Tibial nerve (tissue), 3 donors: ENCODE data around the gene RAET1L.
A peak's percentile ranks its signal among the peaks of the same experiment; 100 is the strongest.

Source experiments
- CTCF ChIP-seq, 5 experiments: fragments of 200-600 bp in 3 of 5; fragments of 450-650 bp in 2 of 5; sonication (generic) in 3 of 5; IDR thresholded peaks; one replicate each; pipeline ENCODE4 v1.5.1; 2016 to 2019; ENCODE audit warnings: antibody characterized with exemption in 5 of 5, mild to moderate bottlenecking in 3 of 5, moderate library complexity in 2 of 5
- POLR2A ChIP-seq, 2 donors: fragments of 450-650 bp; IDR thresholded peaks; one replicate each; pipeline ENCODE4 v1.6.1; 2017; ENCODE audit warnings: antibody characterized with exemption in 2 of 2, mild to moderate bottlenecking in 2 of 2, moderate library complexity in 2 of 2

DNA sequence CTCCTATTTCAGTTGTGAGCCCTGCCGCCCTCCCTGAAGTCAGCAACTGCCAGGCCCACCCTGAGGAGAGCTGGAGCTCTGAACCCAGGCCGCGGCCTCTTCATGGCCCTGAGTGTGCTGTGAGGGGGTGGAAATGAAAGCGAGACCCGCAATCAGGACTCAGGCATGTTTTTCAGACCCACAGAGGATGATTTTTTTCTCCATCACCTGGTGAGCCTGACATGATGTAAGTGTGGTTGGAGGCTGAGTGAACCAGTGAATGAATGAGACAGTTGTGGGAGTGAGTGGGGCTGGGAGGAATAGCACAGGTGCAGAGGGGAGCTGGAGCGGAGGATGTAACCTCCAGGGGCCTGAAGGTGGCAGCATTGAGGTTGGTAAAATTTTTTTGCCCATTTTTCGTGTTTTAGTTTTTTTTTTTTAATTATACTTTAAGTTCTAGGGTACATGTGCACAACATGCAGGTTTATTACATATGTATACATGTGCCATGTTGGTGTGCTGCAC, 18.3 kb downstream of the RAET1L start:
- TF ChIP-seq CTCF (IDR thresholded peaks at IDR 0.05) (peak in 2 of 5 experiments; percentile 8 to 24), POLR2A (IDR thresholded peaks at IDR 0.05) (no peak)
